Effector memory CD4-positive, alpha-beta T cell (primary cell): ENCODE results near the gene BACH2.
"Not testable (repeated sequence)": the region's sequence is repeated elsewhere in the genome, so short reads cannot be mapped to it uniquely, and the experiment has no call there.

ENCODE experiments used
- DNase-seq, 3 donors: peaks; one replicate each; pipeline ENCODE4 v3.0.0-alpha.2; 2020
- H3K27ac ChIP-seq: 2 replicates; pipeline ENCODE4 v1.7.0; 2013; ENCODE audit warnings: mild to moderate bottlenecking, low read length, moderate library complexity; ENCODE audit not compliant: insufficient read depth, poor library complexity, severe bottlenecking
- H3K27me3 ChIP-seq: replicated peaks from 2 replicates; pipeline ENCODE4 v1.7.0; 2013; ENCODE audit warnings: mild to moderate bottlenecking, low read length; ENCODE audit not compliant: insufficient read depth, control insufficient read depth, poor library complexity, severe bottlenecking
- H3K36me3 ChIP-seq: 2 replicates; pipeline ENCODE4 v1.7.0; 2013; ENCODE audit warnings: mild to moderate bottlenecking, low read length, moderate library complexity; ENCODE audit not compliant: control insufficient read depth, insufficient read depth
- H3K4me1 ChIP-seq: 2 replicates; pipeline ENCODE4 v1.7.0; 2013; ENCODE audit warnings: low read length, mild to moderate bottlenecking; ENCODE audit not compliant: control insufficient read depth, insufficient read depth, poor library complexity, severe bottlenecking
- H3K4me3 ChIP-seq: 2 replicates; pipeline ENCODE4 v1.7.0; 2013; ENCODE audit warnings: low read length, low read depth, mild to moderate bottlenecking; ENCODE audit not compliant: insufficient read depth, poor library complexity, severe bottlenecking
- H3K9me3 ChIP-seq: 2 replicates; pipeline ENCODE4 v1.7.0; 2013; ENCODE audit warnings: mild to moderate bottlenecking, low read length, moderate library complexity; ENCODE audit not compliant: control insufficient read depth

Gene BACH2

GRCh38 chr6:89890845-89891528 lies 405.7 kb downstream of the BACH2 start:
- H3K27ac ChIP-seq, H3K36me3 ChIP-seq, H3K27me3 ChIP-seq, DNase-seq, H3K9me3 ChIP-seq, H3K4me1 ChIP-seq, H3K4me3 ChIP-seq: not testable (repeated sequence)

DNA sequence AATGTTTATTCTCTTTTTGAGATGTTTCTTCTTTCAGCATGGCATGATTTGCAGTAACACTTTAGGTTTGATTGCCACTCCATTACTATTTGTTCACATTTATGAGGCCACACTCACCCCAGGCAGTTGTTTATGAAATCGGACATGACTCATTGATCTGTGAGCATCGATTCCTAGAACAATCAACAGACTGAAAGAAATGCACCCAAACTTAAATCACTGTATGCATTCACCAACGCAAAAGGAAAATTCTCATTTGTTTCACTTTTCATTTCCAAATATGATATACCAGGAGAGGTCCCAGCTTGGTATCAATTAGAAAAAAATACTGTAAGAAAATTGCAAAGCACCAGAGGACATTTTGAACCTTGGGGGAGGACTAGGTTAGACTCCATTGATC lies 407.8 kb downstream of the BACH2 start:
- Histone ChIP-seq H3K27ac (no peak overlapping the region), H3K4me3 (no peak overlapping the region), H3K9me3 (no peaks in the 10 kb centered on the region), H3K27me3 (no peaks in the 10 kb centered on the region), H3K4me1 (no peaks in the 10 kb centered on the region), H3K36me3 (no peaks in the 10 kb centered on the region)
- DNase-seq = no peak

DNA sequence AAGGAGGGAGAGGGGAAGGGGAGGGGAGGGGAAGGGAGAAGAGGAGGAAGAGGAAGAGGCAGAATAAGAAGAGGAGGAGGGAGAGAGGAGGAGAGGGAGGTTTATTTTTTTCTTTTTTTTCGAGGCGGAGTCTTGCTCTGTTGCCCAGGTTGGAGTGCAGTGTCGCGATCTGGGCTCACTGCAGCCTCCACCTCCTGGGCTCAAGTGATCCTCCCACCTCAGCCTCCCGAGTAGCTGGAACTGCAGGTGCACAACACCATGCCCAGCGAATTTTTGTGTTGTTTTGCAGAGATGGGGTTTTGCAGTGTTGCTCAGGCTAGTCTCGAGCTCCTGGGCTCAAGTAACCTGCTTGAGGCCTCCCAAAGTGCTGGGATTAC lies 408.5 kb downstream of the BACH2 start:
- no peaks in the 10 kb centered on the region for H3K4me1 ChIP-seq
- H3K9me3 ChIP-seq = no peaks in the 10 kb centered on the region
- H3K4me3 ChIP-seq = no peak overlapping the region
- no peaks in the 10 kb centered on the region for H3K36me3 ChIP-seq
- H3K27me3 ChIP-seq = no peaks in the 10 kb centered on the region
- H3K27ac ChIP-seq = no peak overlapping the region
- DNase-seq = no peak

DNA sequence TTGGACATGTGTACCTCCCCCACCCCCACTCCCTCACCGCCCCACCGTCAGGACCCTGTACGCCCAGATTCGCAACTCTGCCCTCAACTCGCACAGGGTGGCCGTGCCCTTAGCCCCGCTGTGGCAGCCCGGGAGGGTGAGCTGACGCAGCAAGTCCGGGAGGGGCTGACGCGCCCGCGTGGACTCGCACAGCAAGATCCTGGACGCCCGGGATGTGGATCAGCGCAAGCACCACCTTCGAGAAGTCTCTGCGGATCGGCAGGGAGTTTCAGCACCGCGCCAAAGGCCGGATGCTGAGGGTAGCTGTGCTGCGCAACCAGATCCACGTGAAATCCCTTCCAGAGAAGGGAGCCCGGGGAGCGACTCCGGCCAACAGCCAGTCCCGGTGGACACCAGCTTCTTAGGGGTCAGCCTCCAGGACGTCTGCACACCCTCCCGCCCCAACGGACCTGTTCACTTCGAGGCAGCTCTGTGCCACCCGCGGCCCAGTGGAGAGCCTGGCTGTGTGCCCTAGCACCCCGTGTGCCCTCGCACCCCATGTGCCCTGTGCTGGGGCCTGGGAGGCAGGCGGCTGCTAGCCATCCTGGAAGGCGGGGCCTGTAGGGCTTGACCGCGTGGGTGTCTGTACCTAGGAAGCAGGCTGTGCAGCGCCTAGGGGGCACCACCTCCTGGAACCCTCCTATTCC lies 409.0 kb downstream of the BACH2 start:
- H3K27ac ChIP-seq = no peak overlapping the region
- H3K9me3 ChIP-seq = no peaks in the 10 kb centered on the region
- H3K4me1 ChIP-seq = no peaks in the 10 kb centered on the region
- DNase-seq = no peak
- H3K27me3 ChIP-seq = no peaks in the 10 kb centered on the region
- no peaks in the 10 kb centered on the region for H3K36me3 ChIP-seq
- H3K4me3 ChIP-seq = no peak overlapping the region

DNA sequence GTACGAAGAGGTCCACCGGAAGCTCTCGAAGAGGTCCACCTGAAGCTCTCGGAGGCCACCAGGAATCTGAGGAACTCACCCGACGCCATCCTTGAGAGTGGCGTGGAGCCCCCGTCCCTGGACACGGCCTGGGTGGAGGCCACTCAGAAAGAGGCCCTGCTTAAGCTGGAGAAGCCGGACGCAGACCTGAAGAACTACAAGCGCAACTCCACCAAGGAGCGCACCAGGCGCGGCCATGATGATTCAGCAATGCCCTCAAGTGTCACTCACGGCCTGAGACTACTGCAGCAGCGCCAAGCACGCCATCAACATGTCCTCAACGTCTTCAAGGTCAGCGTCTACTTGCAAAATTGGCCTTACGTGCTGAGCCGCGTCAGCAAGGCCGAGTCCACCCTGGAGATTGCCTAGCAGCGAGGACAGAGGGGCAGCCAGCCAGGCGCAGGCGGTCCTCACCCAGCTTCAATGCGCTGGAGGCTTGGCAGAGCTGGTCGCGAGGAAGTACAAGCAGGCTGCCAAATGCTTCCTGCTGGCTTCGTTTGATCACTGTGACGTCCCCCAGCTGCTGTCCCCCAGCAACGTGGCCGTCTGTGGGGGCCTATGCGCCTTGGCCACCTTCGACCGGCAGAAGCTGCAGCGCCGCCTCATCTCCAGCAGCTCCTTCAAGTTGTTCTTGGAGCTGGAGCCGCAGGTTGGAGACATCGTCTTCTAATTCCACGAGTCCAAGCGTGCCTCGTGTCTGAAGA lies 410.1 kb downstream of the BACH2 start:
- H3K27me3 ChIP-seq = no peaks in the 10 kb centered on the region
- no peak overlapping the region for H3K27ac ChIP-seq
- no peaks in the 10 kb centered on the region for H3K36me3 ChIP-seq
- no peak for DNase-seq
- H3K4me1 ChIP-seq = no peaks in the 10 kb centered on the region
- no peaks in the 10 kb centered on the region for H3K9me3 ChIP-seq
- H3K4me3 ChIP-seq = no peak overlapping the region
